ENCODE data around the gene EFCAB6. TPM values are rescaled to one million over a fixed set of nuclear protein-coding genes. Genes with fewer than 3 reads are reported as not detected.

Gene EFCAB6
- total RNA-seq, 4 donors from 2014 or later, result 1.1 to 3.8 (median 2.7) TPM

GRCh38 chr22:43745783-43746356, 66.2 kb downstream of the EFCAB6 start:
- H3K27me3 ChIP-seq, result peaks cover 3% of the 10 kb centered on the region
- H3K4me1 ChIP-seq, result peaks cover 0 to 15% (median 0%) of the 10 kb centered on the region in 3 donors
- WGBS, 2 donors (ENCODE audit: low coverage in 1 of 2), result 64 to 95% methylated on average over 7 to 12 of the region's 13 CpGs
- TF ChIP-seq, protein P1, sequence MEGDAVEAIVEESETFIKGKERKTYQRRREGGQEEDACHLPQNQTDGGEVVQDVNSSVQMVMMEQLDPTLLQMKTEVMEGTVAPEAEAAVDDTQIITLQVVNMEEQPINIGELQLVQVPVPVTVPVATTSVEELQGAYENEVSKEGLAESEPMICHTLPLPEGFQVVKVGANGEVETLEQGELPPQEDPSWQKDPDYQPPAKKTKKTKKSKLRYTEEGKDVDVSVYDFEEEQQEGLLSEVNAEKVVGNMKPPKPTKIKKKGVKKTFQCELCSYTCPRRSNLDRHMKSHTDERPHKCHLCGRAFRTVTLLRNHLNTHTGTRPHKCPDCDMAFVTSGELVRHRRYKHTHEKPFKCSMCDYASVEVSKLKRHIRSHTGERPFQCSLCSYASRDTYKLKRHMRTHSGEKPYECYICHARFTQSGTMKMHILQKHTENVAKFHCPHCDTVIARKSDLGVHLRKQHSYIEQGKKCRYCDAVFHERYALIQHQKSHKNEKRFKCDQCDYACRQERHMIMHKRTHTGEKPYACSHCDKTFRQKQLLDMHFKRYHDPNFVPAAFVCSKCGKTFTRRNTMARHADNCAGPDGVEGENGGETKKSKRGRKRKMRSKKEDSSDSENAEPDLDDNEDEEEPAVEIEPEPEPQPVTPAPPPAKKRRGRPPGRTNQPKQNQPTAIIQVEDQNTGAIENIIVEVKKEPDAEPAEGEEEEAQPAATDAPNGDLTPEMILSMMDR (IDR thresholded peaks at IDR 0.05), result no peak
- H3K36me3 ChIP-seq, result no peaks in the 10 kb centered on the region
- no peak for ATAC-seq
- H3K4me3 ChIP-seq, result no peak overlapping the region
- no peaks in the 10 kb centered on the region for H3K9me3 ChIP-seq
- H3K27ac ChIP-seq, result no peak overlapping the region

DNA sequence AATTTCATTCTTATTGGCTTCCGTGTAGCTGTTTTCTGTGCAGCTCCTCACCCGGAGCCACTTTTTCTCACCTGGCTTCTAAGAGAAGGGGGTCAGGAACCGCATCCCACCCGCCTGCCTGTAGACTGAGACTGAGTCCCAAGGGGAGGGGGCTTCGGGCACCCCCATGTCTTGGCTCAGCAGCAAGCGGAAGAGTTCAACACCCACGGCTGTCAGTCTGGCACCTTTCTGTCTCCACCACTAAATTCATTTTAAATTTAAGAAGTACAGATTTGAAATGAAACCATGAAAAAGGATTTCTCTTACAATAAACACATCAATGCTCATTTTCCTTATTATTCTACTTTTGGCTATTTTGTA, 66.7 kb downstream of the EFCAB6 start:
- Histone ChIP-seq H3K4me3 (no peak overlapping the region), H3K27ac (peak overlapping the region in 2 of 4 donors; percentile 5 to 58), H3K27me3 (peaks cover 8% of the 10 kb centered on the region), H3K4me1 (peaks cover 0 to 15% (median 0%) of the 10 kb centered on the region in 3 donors), H3K9me3 (no peaks in the 10 kb centered on the region), H3K36me3 (no peaks in the 10 kb centered on the region)
- 24 to 39% methylated on average over 6 to 7 of the region's 7 CpGs for WGBS, 2 donors (ENCODE audit: low coverage in 1 of 2)
- TF ChIP-seq POLR2A (IDR thresholded peaks at IDR 0.05) (no peak), EP300 (IDR thresholded peaks at IDR 0.05) (no peak), POLR2AphosphoS5 (IDR thresholded peaks at IDR 0.05) (no peak)
- TF ChIP-seq, protein P1 (IDR thresholded peaks at IDR 0.05), result no peak
- no peak for ATAC-seq

GRCh38 chr22:43744700-43745410, 67.2 kb downstream of the EFCAB6 start:
- Histone ChIP-seq H3K4me3 (no peak overlapping the region), H3K9me3 (no peaks in the 10 kb centered on the region), H3K27me3 (peaks cover 14% of the 10 kb centered on the region), H3K4me1 (peaks cover 0 to 15% (median 0%) of the 10 kb centered on the region in 3 donors), H3K36me3 (no peaks in the 10 kb centered on the region), H3K27ac (peak overlapping the region in 2 of 4 donors; percentile 5 to 58)
- TF ChIP-seq EP300 (IDR thresholded peaks at IDR 0.05), result no peak
- no peak for TF ChIP-seq POLR2AphosphoS5 (IDR thresholded peaks at IDR 0.05)
- TF ChIP-seq POLR2A (IDR thresholded peaks at IDR 0.05), result no peak
- TF ChIP-seq, protein P1 (IDR thresholded peaks at IDR 0.05), result no peak
- ATAC-seq, result no peak
- 14 to 36% methylated on average over 5 of the region's 9 CpGs for WGBS, 2 donors (ENCODE audit: low coverage in 1 of 2)

DNA sequence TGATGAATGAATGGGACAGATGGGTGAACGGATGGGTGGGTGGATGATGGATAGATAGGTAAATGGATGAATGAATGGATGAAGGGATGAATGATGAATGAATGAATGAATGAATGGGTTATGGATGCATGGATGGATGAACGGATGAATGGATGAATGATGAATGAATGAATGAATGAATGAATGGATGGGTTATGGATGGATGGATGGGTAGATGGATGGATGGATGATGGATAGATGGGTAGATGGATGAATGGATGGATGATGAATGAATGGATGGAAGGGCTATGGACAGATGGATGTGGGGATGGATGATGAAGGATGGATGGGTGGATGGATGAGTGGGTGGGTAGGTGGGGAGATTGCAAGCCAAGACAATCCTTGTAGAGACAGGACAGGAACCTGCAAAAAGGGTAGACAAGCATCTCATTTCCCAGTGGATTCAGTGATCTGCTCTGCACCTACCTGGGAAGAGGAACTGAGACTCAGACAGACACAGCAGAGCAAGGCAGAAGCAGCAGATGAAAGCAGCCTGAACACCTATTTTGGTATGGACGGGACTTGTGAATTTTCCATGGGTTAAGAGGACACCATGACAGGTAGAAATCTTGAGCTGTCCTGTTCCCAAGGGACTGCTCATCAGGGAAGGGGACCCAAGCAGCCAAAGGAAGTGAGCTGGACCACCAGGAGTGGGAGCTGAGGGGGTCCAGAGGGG, 68.0 kb downstream of the EFCAB6 start:
- Histone ChIP-seq H3K4me1 (peaks cover 0 to 15% (median 0%) of the 10 kb centered on the region in 3 donors), H3K36me3 (no peaks in the 10 kb centered on the region), H3K27ac (no peak overlapping the region), H3K9me3 (no peaks in the 10 kb centered on the region), H3K27me3 (peaks cover 14% of the 10 kb centered on the region), H3K4me3 (no peak overlapping the region)
- 94% methylated on average over 3 of the region's 3 CpGs for WGBS, 2 donors (ENCODE audit: low coverage in 1 of 2)
- TF ChIP-seq POLR2AphosphoS5 (IDR thresholded peaks at IDR 0.05), result no peak
- TF ChIP-seq POLR2A (IDR thresholded peaks at IDR 0.05), result no peak
- TF ChIP-seq EP300 (IDR thresholded peaks at IDR 0.05), result no peak
- TF ChIP-seq, protein P1 (IDR thresholded peaks at IDR 0.05), result no peak
- ATAC-seq, result no peak

All from gastroesophageal sphincter (tissue), 4 donors.